ENCODE measurements around the gene NEB. TPM values are rescaled to one million over a fixed set of nuclear protein-coding genes. Genes with fewer than 3 reads are reported as not detected.
"Not testable (repeated sequence)": the region's sequence is repeated elsewhere in the genome, so short reads cannot be mapped to it uniquely, and the experiment has no call there.

The NEB gene
- total RNA-seq, 3 donors from 2014 or later (not counting 1 experiment from before 2014, with no cell fraction given): 5.0 to 5.7 (median 5.4) TPM

DNA sequence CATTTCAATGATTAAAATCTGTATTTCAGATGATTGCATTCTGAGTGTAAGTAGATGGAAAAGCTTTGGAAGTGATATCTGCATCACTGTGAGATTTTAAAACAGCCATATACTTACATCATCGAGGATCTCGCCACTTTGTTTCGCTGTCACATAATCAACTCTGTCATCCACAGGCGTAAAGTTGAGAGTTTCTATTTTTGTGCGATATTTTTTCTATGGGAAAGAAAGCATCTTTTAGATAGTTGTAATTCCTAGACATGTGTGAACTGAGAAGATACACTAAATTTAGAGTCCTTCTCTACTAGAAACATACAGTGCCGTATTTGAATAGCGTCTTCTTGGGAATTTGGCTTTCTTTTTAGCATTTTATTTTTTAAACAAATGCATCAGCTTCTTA lies 165.8 kb downstream of the NEB start:
- H3K36me3 Mint-ChIP-seq: no peaks in the 10 kb centered on the region
- DNase-seq: no peak
- no peaks in the 10 kb centered on the region for H3K27me3 ChIP-seq (ENCODE audit: control insufficient read depth, insufficient read depth, low read length)
- H3K4me3 ChIP-seq (ENCODE audit: low read length): no peak overlapping the region
- H3K27me3 Mint-ChIP-seq (ENCODE audit: low read depth in 2 of 2): no peaks in the 10 kb centered on the region
- no peak overlapping the region for H3K27ac Mint-ChIP-seq
- no peak for TF ChIP-seq CTCF (IDR thresholded peaks at IDR 0.05)
- H3K27ac ChIP-seq (ENCODE audit: low read length): no peak overlapping the region
- no peaks in the 10 kb centered on the region for H3K4me1 ChIP-seq (ENCODE audit: control insufficient read depth, insufficient read depth, low read length)
- H3K36me3 ChIP-seq (ENCODE audit: control insufficient read depth, insufficient read depth, low read length): no peaks in the 10 kb centered on the region
- no CpG with 5 or more reads among the region's 7 CpGs for WGBS (ENCODE audit: insufficient coverage)
- H3K9me3 ChIP-seq (ENCODE audit: control insufficient read depth, insufficient read depth, low read length): no peaks in the 10 kb centered on the region
- H3K4me3 Mint-ChIP-seq: no peak overlapping the region
- no peaks in the 10 kb centered on the region for H3K4me1 Mint-ChIP-seq
- intact Hi-C loops (cut with micrococcal nuclease): no loop called here
- no peak for ATAC-seq
- no peaks in the 10 kb centered on the region for H3K9me3 Mint-ChIP-seq

DNA sequence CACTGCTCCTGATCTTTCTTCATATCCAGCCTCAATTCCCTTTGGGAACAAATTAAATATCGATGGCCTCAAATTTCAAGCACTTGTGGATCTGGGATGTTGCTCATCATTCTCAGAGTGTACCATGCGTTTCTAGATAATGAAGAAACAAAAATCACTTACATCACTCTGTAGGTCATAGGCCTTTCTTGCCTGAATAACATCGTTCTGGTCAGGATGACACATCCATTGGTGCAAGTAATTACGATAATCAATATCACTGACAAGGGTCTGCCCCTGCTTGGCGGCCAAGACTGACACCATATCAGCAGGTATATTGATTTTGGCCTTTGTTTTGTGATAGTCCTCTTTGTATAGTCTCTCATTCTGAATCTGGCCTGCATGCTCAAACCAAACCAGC lies 167.3 kb downstream of the NEB start:
- DNase-seq (no peak), ATAC-seq (no peak)
- no peaks in the 10 kb centered on the region for H3K27me3 ChIP-seq (ENCODE audit: control insufficient read depth, insufficient read depth, low read length)

DNA sequence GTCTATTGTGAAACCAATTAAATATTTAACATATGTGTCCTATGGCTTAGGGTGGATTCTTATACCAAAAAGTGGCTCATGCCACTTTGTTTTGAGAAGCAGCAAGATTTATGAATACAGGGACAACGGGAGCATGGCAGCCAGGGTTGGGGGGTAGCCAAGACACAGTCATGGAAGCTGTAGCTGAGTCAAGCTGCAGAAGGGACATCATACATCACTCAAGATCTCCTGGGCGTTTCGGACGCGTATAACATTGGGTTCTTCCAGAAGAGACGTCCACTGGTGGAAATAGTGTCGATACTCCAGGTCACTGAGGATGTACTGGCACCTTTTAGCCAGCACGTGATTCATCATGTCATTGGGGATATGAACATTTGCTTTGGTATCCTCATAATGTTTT lies 171.9 kb downstream of the NEB start:
- Mint-ChIP-seq H3K9me3 (no peaks in the 10 kb centered on the region), H3K27ac (no peak overlapping the region), H3K27me3 (ENCODE audit: low read depth in 2 of 2) (no peaks in the 10 kb centered on the region), H3K4me1 (no peaks in the 10 kb centered on the region), H3K36me3 (no peaks in the 10 kb centered on the region), H3K4me3 (no peak overlapping the region)
- Histone ChIP-seq H3K27ac (ENCODE audit: low read length) (no peak overlapping the region), H3K27me3 (ENCODE audit: control insufficient read depth, insufficient read depth, low read length) (no peaks in the 10 kb centered on the region), H3K9me3 (ENCODE audit: control insufficient read depth, insufficient read depth, low read length) (no peaks in the 10 kb centered on the region), H3K36me3 (ENCODE audit: control insufficient read depth, insufficient read depth, low read length) (no peaks in the 10 kb centered on the region), H3K4me1 (ENCODE audit: control insufficient read depth, insufficient read depth, low read length) (no peaks in the 10 kb centered on the region), H3K4me3 (ENCODE audit: low read length) (no peak overlapping the region)
- TF ChIP-seq CTCF (IDR thresholded peaks at IDR 0.05): no peak
- intact Hi-C loops (cut with micrococcal nuclease): no loop called here
- ATAC-seq: no peak
- no peak for DNase-seq
- WGBS (ENCODE audit: insufficient coverage): 96% methylated on average over 8 of the region's 8 CpGs

More for the DNA sequence above, 167.3 kb downstream of the NEB start:
- TF ChIP-seq CTCF (IDR thresholded peaks at IDR 0.05): no peak
- Histone ChIP-seq H3K36me3 (ENCODE audit: control insufficient read depth, insufficient read depth, low read length) (no peaks in the 10 kb centered on the region), H3K4me1 (ENCODE audit: control insufficient read depth, insufficient read depth, low read length) (no peaks in the 10 kb centered on the region), H3K27ac (ENCODE audit: low read length) (no peak overlapping the region), H3K4me3 (ENCODE audit: low read length) (no peak overlapping the region), H3K9me3 (ENCODE audit: control insufficient read depth, insufficient read depth, low read length) (no peaks in the 10 kb centered on the region)
- Mint-ChIP-seq H3K36me3 (no peaks in the 10 kb centered on the region), H3K27me3 (ENCODE audit: low read depth in 2 of 2) (no peaks in the 10 kb centered on the region), H3K9me3 (no peaks in the 10 kb centered on the region), H3K4me1 (no peaks in the 10 kb centered on the region), H3K4me3 (no peak overlapping the region), H3K27ac (no peak overlapping the region)
- intact Hi-C loops (cut with micrococcal nuclease): no loop called here
- WGBS (ENCODE audit: insufficient coverage): 97% methylated on average over 5 of the region's 5 CpGs

- Histone ChIP-seq H3K4me1 (ENCODE audit: control insufficient read depth, insufficient read depth, low read length) (no peaks in the 10 kb centered on the region), H3K4me3 (ENCODE audit: low read length) (no peak overlapping the region), H3K27me3 (ENCODE audit: control insufficient read depth, insufficient read depth, low read length) (no peaks in the 10 kb centered on the region), H3K27ac (ENCODE audit: low read length) (no peak overlapping the region), H3K9me3 (ENCODE audit: control insufficient read depth, insufficient read depth, low read length) (no peaks in the 10 kb centered on the region), H3K36me3 (ENCODE audit: control insufficient read depth, insufficient read depth, low read length) (no peaks in the 10 kb centered on the region)
- no peaks in the 10 kb centered on the region for H3K27me3 Mint-ChIP-seq (ENCODE audit: low read depth in 2 of 2)
- H3K4me1 Mint-ChIP-seq: no peaks in the 10 kb centered on the region
- H3K27ac Mint-ChIP-seq: no peak overlapping the region
- no peak for ATAC-seq
- intact Hi-C loops (cut with micrococcal nuclease): no loop called here
- H3K9me3 Mint-ChIP-seq: no peaks in the 10 kb centered on the region
- H3K36me3 Mint-ChIP-seq: no peaks in the 10 kb centered on the region
- no peak overlapping the region for H3K4me3 Mint-ChIP-seq
- no peak for DNase-seq
- 61% methylated on average over 3 of the region's 3 CpGs for WGBS (ENCODE audit: insufficient coverage)
- no peak for TF ChIP-seq CTCF (IDR thresholded peaks at IDR 0.05)
These were observed 174.0 kb downstream of the NEB start for GRCh38 chr2:151560289-151560688.

DNA sequence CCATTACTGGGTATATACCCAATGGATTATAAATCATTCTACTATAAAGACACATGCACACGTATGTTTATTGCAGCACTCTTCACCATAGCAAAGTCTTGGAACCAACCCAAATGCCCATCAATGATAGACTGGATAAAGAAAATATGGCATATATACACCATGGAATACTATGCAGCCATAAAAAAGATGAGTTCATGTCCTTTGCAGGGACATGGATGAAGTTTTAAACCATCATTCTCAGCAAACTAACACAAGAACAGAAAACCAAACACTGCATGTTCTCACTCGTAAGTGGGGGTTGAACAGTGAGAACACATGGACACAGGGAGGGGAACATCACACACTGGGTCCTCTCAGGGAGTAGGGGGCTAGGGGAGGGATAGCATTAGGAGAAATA lies 174.8 kb downstream of the NEB start:
- H3K27me3 Mint-ChIP-seq (ENCODE audit: low read depth in 2 of 2); H3K27me3 ChIP-seq (ENCODE audit: control insufficient read depth, insufficient read depth, low read length); H3K4me1 ChIP-seq (ENCODE audit: control insufficient read depth, insufficient read depth, low read length); intact Hi-C loops (cut with micrococcal nuclease); H3K9me3 Mint-ChIP-seq; H3K4me3 Mint-ChIP-seq; H3K4me3 ChIP-seq (ENCODE audit: low read length); DNase-seq; H3K4me1 Mint-ChIP-seq; H3K9me3 ChIP-seq (ENCODE audit: control insufficient read depth, insufficient read depth, low read length); H3K27ac ChIP-seq (ENCODE audit: low read length); H3K36me3 Mint-ChIP-seq; ATAC-seq; H3K27ac Mint-ChIP-seq; H3K36me3 ChIP-seq (ENCODE audit: control insufficient read depth, insufficient read depth, low read length): not testable (repeated sequence)
- no CpG with 5 or more reads among the region's 2 CpGs for WGBS (ENCODE audit: insufficient coverage)

- DNase-seq; H3K4me1 Mint-ChIP-seq; H3K9me3 Mint-ChIP-seq; H3K27me3 Mint-ChIP-seq (ENCODE audit: low read depth in 2 of 2); intact Hi-C loops (cut with micrococcal nuclease); H3K4me3 Mint-ChIP-seq; H3K27ac ChIP-seq (ENCODE audit: low read length); H3K27me3 ChIP-seq (ENCODE audit: control insufficient read depth, insufficient read depth, low read length); H3K27ac Mint-ChIP-seq; ATAC-seq; H3K4me3 ChIP-seq (ENCODE audit: low read length); H3K36me3 ChIP-seq (ENCODE audit: control insufficient read depth, insufficient read depth, low read length); H3K36me3 Mint-ChIP-seq; H3K4me1 ChIP-seq (ENCODE audit: control insufficient read depth, insufficient read depth, low read length); H3K9me3 ChIP-seq (ENCODE audit: control insufficient read depth, insufficient read depth, low read length): not testable (repeated sequence)
- WGBS (ENCODE audit: insufficient coverage): 9% methylated on average over 2 of the region's 2 CpGs
These were observed 176.4 kb downstream of the NEB start for GRCh38 chr2:151557883-151558282.
